ENCODE data around the gene COL6A1. TPM values are rescaled to one million over a fixed set of nuclear protein-coding genes. Genes with fewer than 3 reads are reported as not detected.

COL6A1 gene
- 2,452 TPM for total RNA-seq (ENCODE audit: insufficient read depth, low replicate concordance)

GRCh38 chr21:45981151-45982091 lies at the start of gene COL6A1:
COL6A1 (plus strand) TSS chr21:45981770; CDS start chr21:45981851, 81 bp downstream.
- peak; percentile 87 for DNase-seq (ENCODE audit: low spot score)

- DNase-seq (ENCODE audit: low spot score): no peak
Measured at GRCh38 chr21:45932922-45933502, 48.6 kb upstream of the COL6A1 start.

GRCh38 chr21:45934085-45934484 lies 47.5 kb upstream of the COL6A1 start:
- DNase-seq (ENCODE audit: low spot score): no peak

- DNase-seq (ENCODE audit: low spot score): no peak
Measured at GRCh38 chr21:45934554-45934953, 47.0 kb upstream of the COL6A1 start.

GRCh38 chr21:45935628-45936027 lies 45.9 kb upstream of the COL6A1 start:
- DNase-seq (ENCODE audit: low spot score): no peak

GRCh38 chr21:45937721-45938452 lies 43.7 kb upstream of the COL6A1 start:
- no peak for DNase-seq (ENCODE audit: low spot score)

GRCh38 chr21:45938453-45938755 lies 43.2 kb upstream of the COL6A1 start:
- no peak for DNase-seq (ENCODE audit: low spot score)

GRCh38 chr21:45938811-45939520 lies 42.6 kb upstream of the COL6A1 start:
- no peak for DNase-seq (ENCODE audit: low spot score)

GRCh38 chr21:45939521-45940045 lies 42.0 kb upstream of the COL6A1 start:
- no peak for DNase-seq (ENCODE audit: low spot score)

GRCh38 chr21:45940091-45940490 lies 41.5 kb upstream of the COL6A1 start:
- DNase-seq (ENCODE audit: low spot score): no peak

- no peak for DNase-seq (ENCODE audit: low spot score)
Measured at GRCh38 chr21:45940621-45941337, 40.8 kb upstream of the COL6A1 start.

GRCh38 chr21:45941338-45941710 lies 40.2 kb upstream of the COL6A1 start:
- DNase-seq (ENCODE audit: low spot score): no peak

GRCh38 chr21:45941717-45942546 lies 39.6 kb upstream of the COL6A1 start:
- no peak for DNase-seq (ENCODE audit: low spot score)

- no peak for DNase-seq (ENCODE audit: low spot score)
Measured at GRCh38 chr21:45942755-45943629, 38.6 kb upstream of the COL6A1 start.

GRCh38 chr21:45943630-45944540 lies 37.7 kb upstream of the COL6A1 start:
- no peak for DNase-seq (ENCODE audit: low spot score)

- no peak for DNase-seq (ENCODE audit: low spot score)
Measured at GRCh38 chr21:45944601-45945000, 37.0 kb upstream of the COL6A1 start.

GRCh38 chr21:45945066-45945867 lies 36.3 kb upstream of the COL6A1 start:
- DNase-seq (ENCODE audit: low spot score): no peak

Measured in umbilical cord (tissue), 2 donors.